ENCODE results near the gene SNRNP25.

- TF ChIP-seq POLR2AphosphoS5 (IDR thresholded peaks at IDR 0.05; ENCODE audit: low read depth, low read length) = no peak
- TF ChIP-seq REST (IDR thresholded peaks at IDR 0.05; ENCODE audit: insufficient read depth in 1 of 2, low read depth in 2 of 2, low read length in 2 of 2) = no peak
- no peak for TF ChIP-seq TAF1 (IDR thresholded peaks at IDR 0.05; ENCODE audit: borderline replicate concordance, insufficient read depth, low read length)
- TF ChIP-seq SIN3A (IDR thresholded peaks at IDR 0.05; ENCODE audit: borderline replicate concordance, insufficient read depth, low read length) = no peak
- TF ChIP-seq FOXP2 (optimal IDR thresholded peaks at IDR 0.05; ENCODE audit: borderline replicate concordance, extremely low read depth, extremely low read length, insufficient read depth) = no peak
These were observed 39.1 kb downstream of the SNRNP25 start for GRCh38 chr16:92431-93339.
